GM21367 (cell line): ENCODE data around the gene UQCRH.

Experiments
- ATAC-seq: cut with Tn5 transposase; IDR thresholded peaks from one replicate; pipeline ENCODE4 v1.9.1; 2021; ENCODE audit not compliant: unreplicated experiment

UQCRH gene

GRCh38 chr1:46303038-46303871 lies at the start of gene UQCRH, which contains the start of gene LRRC41:
Gene UQCRH, plus strand, starts transcription at chr1:46303698. Its CDS starts 69 bp downstream, at chr1:46303767.
Gene LRRC41, minus strand, starts transcription at chr1:46303616. Its CDS starts 294 bp downstream, at chr1:46303322.
- peak; percentile 65 for ATAC-seq

- no peak for ATAC-seq
Measured at GRCh38 chr1:46254668-46255067, 48.8 kb upstream of the UQCRH start.

GRCh38 chr1:46256523-46256922 lies 47.0 kb upstream of the UQCRH start:
- ATAC-seq: no peak

- no peak for ATAC-seq
Measured at GRCh38 chr1:46262508-46262907, 41.0 kb upstream of the UQCRH start.

GRCh38 chr1:46263146-46263545 lies 40.4 kb upstream of the UQCRH start:
- no peak for ATAC-seq

- no peak for ATAC-seq
Measured at GRCh38 chr1:46268578-46268977, 34.9 kb upstream of the UQCRH start.

- ATAC-seq: no peak
Measured at GRCh38 chr1:46274225-46275029, 29.1 kb upstream of the UQCRH start.

GRCh38 chr1:46275030-46275337 lies 28.5 kb upstream of the UQCRH start:
- no peak for ATAC-seq

- no peak for ATAC-seq
Measured at GRCh38 chr1:46277658-46278373, 25.7 kb upstream of the UQCRH start.

- no peak for ATAC-seq
Measured at GRCh38 chr1:46278807-46279206, 24.7 kb upstream of the UQCRH start.

GRCh38 chr1:46280092-46280491 lies 23.4 kb upstream of the UQCRH start:
- ATAC-seq: no peak

- ATAC-seq: no peak
Measured at GRCh38 chr1:46281021-46281420, 22.5 kb upstream of the UQCRH start.

- ATAC-seq: no peak
Measured at GRCh38 chr1:46284058-46284457, 19.4 kb upstream of the UQCRH start.

- ATAC-seq: no peak
Measured at GRCh38 chr1:46284597-46285564, 18.6 kb upstream of the UQCRH start.

GRCh38 chr1:46285730-46286477 lies 17.6 kb upstream of the UQCRH start:
- no peak for ATAC-seq

- ATAC-seq: no peak
Measured at GRCh38 chr1:46288485-46289133, 14.9 kb upstream of the UQCRH start.

- no peak for ATAC-seq
Measured at GRCh38 chr1:46289134-46289494, 14.4 kb upstream of the UQCRH start.

- ATAC-seq: no peak
Measured at GRCh38 chr1:46289976-46290375, 13.5 kb upstream of the UQCRH start.

- ATAC-seq: no peak
Measured at GRCh38 chr1:46295306-46295705, 8.2 kb upstream of the UQCRH start.
